Measurements from ENCODE around the gene BICD1. TPM values are rescaled to one million over a fixed set of nuclear protein-coding genes. Genes with fewer than 3 reads are reported as not detected.
A peak's percentile ranks its signal among the peaks of the same experiment; 100 is the strongest.

Gene BICD1
- total and polyA plus RNA-seq, 2 of the 13 experiments (the other 11 are each of a cell fraction or from before 2014, with no cell fraction given), result 4.5 to 5.2 TPM

DNA sequence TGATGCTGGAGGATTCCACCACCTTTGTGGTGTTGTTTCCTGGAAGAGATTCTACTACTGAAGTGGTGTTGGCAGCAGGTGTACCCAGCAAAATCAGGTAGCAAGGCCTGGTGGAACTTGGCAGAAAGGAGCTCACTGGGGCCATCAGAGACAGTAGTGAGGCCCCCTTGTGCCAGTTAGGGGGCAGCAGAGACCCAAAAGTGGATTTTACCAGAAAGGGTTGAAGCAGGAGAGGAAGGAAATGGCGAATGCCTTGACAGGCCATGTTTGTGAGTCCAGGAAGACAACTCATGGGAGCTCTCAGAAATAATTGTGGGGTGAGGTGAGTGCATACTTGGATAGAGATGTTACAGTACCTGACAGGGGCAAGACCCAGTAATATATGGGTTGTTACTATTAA lies 155.0 kb downstream of the BICD1 start:
- H3K79me2 ChIP-seq (ENCODE audit: insufficient read depth, low read length), result no peaks in the 10 kb centered on the region
- no peak overlapping the region for H3K4me2 ChIP-seq (ENCODE audit: low read depth, low read length)
- no peaks in the 10 kb centered on the region for H4K20me1 ChIP-seq (ENCODE audit: insufficient read depth, low read length)
- no TSS peak for BruUV-seq (replicated peaks)
- no peaks in the 10 kb centered on the region for H3K36me3 ChIP-seq (replicated peaks in 1 of 2; ENCODE audit: control insufficient read depth in 1 of 2, insufficient read depth in 2 of 2, low read length in 2 of 2)
- no peak overlapping the region for H3K9ac ChIP-seq (ENCODE audit: insufficient read depth, low read depth, low read length)
- intact Hi-C loops (cut with micrococcal nuclease; ENCODE audit: unreplicated experiment) (no loop called here), in situ Hi-C loops (cut with HindIII; ENCODE audit: extremely low pct_ligation_motif_present, low pct_unique_long_range_greater_than_20kb) (no loop called here)
- H3K27me3 ChIP-seq (ENCODE audit: control insufficient read depth in 1 of 2, insufficient read depth in 2 of 2, low read length in 2 of 2), result no peaks in the 10 kb centered on the region
- TF ChIP-seq, protein P1, sequence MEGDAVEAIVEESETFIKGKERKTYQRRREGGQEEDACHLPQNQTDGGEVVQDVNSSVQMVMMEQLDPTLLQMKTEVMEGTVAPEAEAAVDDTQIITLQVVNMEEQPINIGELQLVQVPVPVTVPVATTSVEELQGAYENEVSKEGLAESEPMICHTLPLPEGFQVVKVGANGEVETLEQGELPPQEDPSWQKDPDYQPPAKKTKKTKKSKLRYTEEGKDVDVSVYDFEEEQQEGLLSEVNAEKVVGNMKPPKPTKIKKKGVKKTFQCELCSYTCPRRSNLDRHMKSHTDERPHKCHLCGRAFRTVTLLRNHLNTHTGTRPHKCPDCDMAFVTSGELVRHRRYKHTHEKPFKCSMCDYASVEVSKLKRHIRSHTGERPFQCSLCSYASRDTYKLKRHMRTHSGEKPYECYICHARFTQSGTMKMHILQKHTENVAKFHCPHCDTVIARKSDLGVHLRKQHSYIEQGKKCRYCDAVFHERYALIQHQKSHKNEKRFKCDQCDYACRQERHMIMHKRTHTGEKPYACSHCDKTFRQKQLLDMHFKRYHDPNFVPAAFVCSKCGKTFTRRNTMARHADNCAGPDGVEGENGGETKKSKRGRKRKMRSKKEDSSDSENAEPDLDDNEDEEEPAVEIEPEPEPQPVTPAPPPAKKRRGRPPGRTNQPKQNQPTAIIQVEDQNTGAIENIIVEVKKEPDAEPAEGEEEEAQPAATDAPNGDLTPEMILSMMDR (CRISPR knock-in tag; IDR thresholded peaks at IDR 0.05), result peak; percentile 26; the same call in 1 of the 2 replicates
- TF ChIP-seq NR2F1 (CRISPR knock-in tag; IDR thresholded peaks at IDR 0.05), result no peak
- peak; percentile 31; the same call in 1 of the 2 replicates for TF ChIP-seq STAG1 (CRISPR knock-in tag; IDR thresholded peaks at IDR 0.05)
- no peaks in the 10 kb centered on the region for H3K4me1 ChIP-seq (ENCODE audit: insufficient read depth, low read length)
- 95% methylated on average over 1 of the region's 1 CpG for WGBS (ENCODE audit: low lambda C conversion rate)
- FAIRE-seq, result no peak
- CTCF ChIA-PET (ENCODE audit: low intra/inter-chr PET ratio, low total read pairs), result interaction anchor here (1.0 kb wide), 1 partner anchor 50 kb away, joined by 3 read pairs; no protein-coding TSS in a partner anchor
- DNase-seq (ENCODE audit: low spot score), result peak; percentile 8
- ATAC-seq, result no peak; the same call in 2 of the 3 replicates
- no peaks in the 10 kb centered on the region for H3K9me3 ChIP-seq (ENCODE audit: low read length)
- H2AFZ ChIP-seq (ENCODE audit: low read length), result no peak overlapping the region
- POLR2A ChIA-PET, result no interaction called here
- H3K4me3 ChIP-seq (replicated peaks in 1 of 3; ENCODE audit: insufficient read depth in 1 of 3, low read depth in 2 of 3, low read length in 3 of 3), result no peak overlapping the region
- H3K27ac ChIP-seq (ENCODE audit: extremely low read length, insufficient read depth, low read length), result no peak overlapping the region

DNA sequence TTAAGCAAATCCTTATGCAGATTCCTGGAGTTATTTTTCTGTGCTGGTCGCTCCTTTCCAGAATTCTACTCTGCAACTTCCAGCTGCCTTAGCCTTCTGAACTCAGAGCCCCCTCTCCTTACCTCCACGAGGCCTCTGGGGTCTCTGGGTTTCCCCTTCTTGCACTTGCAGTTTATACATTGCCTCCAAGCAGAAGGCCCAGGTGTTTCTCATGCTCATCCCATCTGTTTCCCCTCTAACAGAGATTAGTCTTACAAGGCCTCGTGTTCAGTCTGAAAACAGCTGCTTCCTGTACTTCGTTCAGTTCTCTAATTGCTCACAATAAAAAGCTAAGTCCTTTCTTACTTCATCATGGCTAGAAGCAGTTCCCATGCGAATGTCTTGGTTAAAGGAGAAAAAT lies 158.3 kb downstream of the BICD1 start:
- in situ Hi-C loops (cut with HindIII; ENCODE audit: extremely low pct_ligation_motif_present, low pct_unique_long_range_greater_than_20kb) (no loop called here), intact Hi-C loops (cut with micrococcal nuclease; ENCODE audit: unreplicated experiment) (no loop called here)
- Histone ChIP-seq H4K20me1 (ENCODE audit: insufficient read depth, low read length) (no peaks in the 10 kb centered on the region), H3K36me3 (replicated peaks in 1 of 2; ENCODE audit: control insufficient read depth in 1 of 2, insufficient read depth in 2 of 2, low read length in 2 of 2) (no peaks in the 10 kb centered on the region), H3K9ac (ENCODE audit: insufficient read depth, low read depth, low read length) (no peak overlapping the region), H2AFZ (ENCODE audit: low read length) (no peak overlapping the region), H3K4me2 (ENCODE audit: low read depth, low read length) (no peak overlapping the region), H3K27ac (ENCODE audit: extremely low read length, insufficient read depth, low read length) (no peak overlapping the region), H3K4me3 (replicated peaks in 1 of 3; ENCODE audit: insufficient read depth in 1 of 3, low read depth in 2 of 3, low read length in 3 of 3) (no peak overlapping the region), H3K79me2 (ENCODE audit: insufficient read depth, low read length) (no peaks in the 10 kb centered on the region), H3K4me1 (ENCODE audit: insufficient read depth, low read length) (no peaks in the 10 kb centered on the region), H3K27me3 (ENCODE audit: control insufficient read depth in 1 of 2, insufficient read depth in 2 of 2, low read length in 2 of 2) (no peaks in the 10 kb centered on the region), H3K9me3 (ENCODE audit: low read length) (no peaks in the 10 kb centered on the region)
- no peak for DNase-seq (ENCODE audit: low spot score)
- 88% methylated on average over 5 of the region's 5 CpGs for WGBS (ENCODE audit: low lambda C conversion rate)
- FAIRE-seq, result no peak
- TF ChIP-seq SETDB1 (CRISPR knock-in tag; IDR thresholded peaks at IDR 0.05; ENCODE audit: borderline replicate concordance) (no peak), KAT2B (IDR thresholded peaks at IDR 0.05; ENCODE audit: borderline replicate concordance, low read depth, low read length) (no peak), SMYD3 (CRISPR knock-in tag; IDR thresholded peaks at IDR 0.05) (no peak), ZNF776 (CRISPR knock-in tag; IDR thresholded peaks at IDR 0.05) (no peak), ZFP37 (CRISPR knock-in tag; IDR thresholded peaks at IDR 0.05; ENCODE audit: borderline replicate concordance) (no peak)
- TF ChIP-seq, protein P2, sequence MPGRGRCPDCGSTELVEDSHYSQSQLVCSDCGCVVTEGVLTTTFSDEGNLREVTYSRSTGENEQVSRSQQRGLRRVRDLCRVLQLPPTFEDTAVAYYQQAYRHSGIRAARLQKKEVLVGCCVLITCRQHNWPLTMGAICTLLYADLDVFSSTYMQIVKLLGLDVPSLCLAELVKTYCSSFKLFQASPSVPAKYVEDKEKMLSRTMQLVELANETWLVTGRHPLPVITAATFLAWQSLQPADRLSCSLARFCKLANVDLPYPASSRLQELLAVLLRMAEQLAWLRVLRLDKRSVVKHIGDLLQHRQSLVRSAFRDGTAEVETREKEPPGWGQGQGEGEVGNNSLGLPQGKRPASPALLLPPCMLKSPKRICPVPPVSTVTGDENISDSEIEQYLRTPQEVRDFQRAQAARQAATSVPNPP (CRISPR knock-in tag; IDR thresholded peaks at IDR 0.05), result no peak
- BruUV-seq (replicated peaks), result no TSS peak
- ATAC-seq, result no peak
- CTCF ChIA-PET (ENCODE audit: low intra/inter-chr PET ratio, low total read pairs), result no interaction called here
- POLR2A ChIA-PET, result no interaction called here

Data from HepG2 (cell line).